HEK293T (cell line): ENCODE measurements around the gene UBA5.

Experiments
- BHLHE40 ChIP-seq: fragments of 450-650 bp; IDR thresholded peaks from 2 replicates; pipeline ENCODE4 v1.6.1; 2016; ENCODE audit warnings: mild to moderate bottlenecking, moderate library complexity, borderline replicate concordance
- CTBP1 ChIP-seq: fragments of 450-650 bp; IDR thresholded peaks from 2 replicates; pipeline ENCODE4 v1.6.1; 2016; ENCODE audit warnings: borderline replicate concordance
- FOXA1 ChIP-seq: fragments of 450-650 bp; IDR thresholded peaks from 2 replicates; pipeline ENCODE4 v1.6.1; 2016; ENCODE audit warnings: mild to moderate bottlenecking
- FOXK2 ChIP-seq: fragments of 450-650 bp; IDR thresholded peaks from 2 replicates; pipeline ENCODE4 v1.6.1; 2016; ENCODE audit warnings: mild to moderate bottlenecking
- FOXM1 ChIP-seq: fragments of 450-650 bp; IDR thresholded peaks from 2 replicates; pipeline ENCODE4 v1.6.1; 2017; ENCODE audit warnings: mild to moderate bottlenecking, borderline replicate concordance
- HDGF ChIP-seq: fragments of 450-650 bp; IDR thresholded peaks from 2 replicates; pipeline ENCODE4 v1.6.1; 2017; ENCODE audit warnings: antibody characterized with exemption, borderline replicate concordance
- LEF1 ChIP-seq: fragments of 450-650 bp; IDR thresholded peaks from 2 replicates; pipeline ENCODE4 v1.6.1; 2017; ENCODE audit warnings: mild to moderate bottlenecking, borderline replicate concordance
- NFRKB ChIP-seq: fragments of 450-650 bp; IDR thresholded peaks from 2 replicates; pipeline ENCODE4 v1.6.1; 2016; ENCODE audit warnings: mild to moderate bottlenecking, moderate library complexity
- SP1 ChIP-seq: fragments of 450-650 bp; IDR thresholded peaks from 2 replicates; pipeline ENCODE4 v1.6.1; 2017
- SUZ12 ChIP-seq: fragments of 450-650 bp; IDR thresholded peaks from 2 replicates; pipeline ENCODE4 v1.6.1; 2016; ENCODE audit warnings: mild to moderate bottlenecking
- TARDBP ChIP-seq: fragments of 450-650 bp; IDR thresholded peaks from 2 replicates; pipeline ENCODE4 v1.6.1; 2016
- ZNF384 ChIP-seq: fragments of 450-650 bp; IDR thresholded peaks from 2 replicates; pipeline ENCODE4 v1.6.1; 2016

DNA sequence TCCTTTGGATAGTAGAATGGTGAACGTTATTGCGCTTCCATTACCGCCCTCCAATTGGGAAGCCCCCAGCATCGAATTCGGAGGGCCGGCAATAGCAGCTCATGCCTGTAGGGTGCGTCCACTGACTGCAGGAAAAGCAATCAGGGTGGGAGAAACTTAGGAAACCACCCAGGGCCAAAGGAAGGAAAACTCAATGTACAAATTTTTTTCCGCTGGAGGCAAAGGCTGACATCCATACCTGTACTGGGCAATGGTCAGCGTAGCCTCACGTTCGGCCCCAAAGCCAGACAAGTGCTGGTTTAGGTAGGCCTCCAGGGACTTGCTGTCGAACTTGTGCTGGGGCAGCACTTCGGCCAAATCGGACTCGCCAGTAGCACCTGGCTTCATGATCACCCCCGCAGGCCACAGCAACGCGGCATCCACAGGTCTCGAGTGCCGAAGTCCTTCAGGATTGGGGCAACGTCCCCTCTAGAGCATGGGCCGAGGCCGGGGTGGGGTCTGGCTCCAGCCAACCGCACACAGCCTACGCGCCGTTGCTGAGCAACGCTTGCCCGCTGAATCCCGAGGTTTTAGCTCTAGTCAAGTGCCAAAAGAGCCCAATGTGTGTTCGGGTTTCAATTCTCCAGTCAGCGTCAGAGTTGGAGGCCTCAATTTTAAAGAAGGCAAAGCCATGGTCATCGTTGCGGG lies 621 bp upstream of the UBA5 start, which contains the start of gene ACAD11:
- TF ChIP-seq FOXA1 (no peak), CTBP1 (no peak), SUZ12 (no peak), NFRKB (no peak), BHLHE40 (no peak), FOXK2 (no peak), SP1 (no peak), HDGF (no peak), TARDBP (no peak), ZNF384 (no peak), FOXM1 (no peak), LEF1 (no peak)
